Fibroblast of villous mesenchyme (primary cell): Measurements from ENCODE around the gene FOXA1. TPM values are rescaled to one million over a fixed set of nuclear protein-coding genes. Genes with fewer than 3 reads are reported as not detected.

ENCODE experiments used
- DNase-seq: peaks from one replicate; pipeline ENCODE4 v3.0.0-alpha.2; 2010; ENCODE audit warnings: low read depth
- H3K4me3 ChIP-seq: 2 replicates; pipeline ENCODE4 v1.5.1; 2011; ENCODE audit warnings: low read depth, mild to moderate bottlenecking, low read length
- total RNA-seq: library from RNA; depleted of rRNA; stranded (reverse); fragments of >200 nt; gene quantifications from 2 replicates; pipeline ENCODE4 v1.2.3, GENCODE V29; 2012
- TF ChIP-seq, protein P1 (sequence below): IDR thresholded peaks from 2 replicates; pipeline ENCODE4 v1.5.1; 2012; ENCODE audit warnings: low read depth, mild to moderate bottlenecking, low read length; ENCODE audit not compliant: insufficient read depth

Gene FOXA1
- total RNA-seq, 1 donor = not detected

DNA sequence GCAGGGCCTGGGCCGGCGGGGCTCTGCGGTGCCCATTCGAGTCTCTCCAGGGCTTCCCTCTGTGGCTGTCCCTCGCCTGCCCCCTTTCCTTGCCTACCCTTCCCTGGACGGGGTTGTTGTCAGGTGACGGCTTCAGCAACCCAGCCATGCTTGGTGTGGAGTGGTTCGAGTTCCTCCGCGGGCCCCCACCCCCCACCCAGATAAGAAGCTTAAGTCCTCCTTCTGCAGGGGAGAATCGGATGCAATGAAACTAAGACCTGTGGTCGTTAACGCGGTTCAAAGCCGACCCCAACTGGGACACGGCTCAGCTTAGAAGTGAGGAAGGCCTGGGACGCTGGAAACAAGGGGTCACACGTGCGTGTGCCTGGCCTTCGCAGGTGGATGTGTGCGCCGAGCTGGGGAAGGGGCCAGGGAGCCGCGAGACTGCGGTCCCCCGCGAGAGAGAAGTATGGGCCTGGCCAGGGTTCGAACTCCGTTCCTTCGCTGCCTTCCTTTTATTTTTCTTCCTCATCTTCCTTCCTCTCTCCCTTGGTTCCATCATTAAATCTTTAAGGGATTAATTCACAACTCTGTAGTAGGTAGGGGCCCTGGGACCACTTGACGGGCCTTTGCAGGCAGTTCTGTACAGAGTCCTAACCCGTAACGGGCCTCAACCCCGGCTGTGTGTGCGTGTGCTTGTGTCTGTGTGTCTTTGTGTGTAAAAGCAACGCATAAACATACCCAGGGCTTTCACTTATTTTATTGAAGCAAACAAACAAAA lies 3.9 kb upstream of the FOXA1 start:
- TF ChIP-seq, protein P1, sequence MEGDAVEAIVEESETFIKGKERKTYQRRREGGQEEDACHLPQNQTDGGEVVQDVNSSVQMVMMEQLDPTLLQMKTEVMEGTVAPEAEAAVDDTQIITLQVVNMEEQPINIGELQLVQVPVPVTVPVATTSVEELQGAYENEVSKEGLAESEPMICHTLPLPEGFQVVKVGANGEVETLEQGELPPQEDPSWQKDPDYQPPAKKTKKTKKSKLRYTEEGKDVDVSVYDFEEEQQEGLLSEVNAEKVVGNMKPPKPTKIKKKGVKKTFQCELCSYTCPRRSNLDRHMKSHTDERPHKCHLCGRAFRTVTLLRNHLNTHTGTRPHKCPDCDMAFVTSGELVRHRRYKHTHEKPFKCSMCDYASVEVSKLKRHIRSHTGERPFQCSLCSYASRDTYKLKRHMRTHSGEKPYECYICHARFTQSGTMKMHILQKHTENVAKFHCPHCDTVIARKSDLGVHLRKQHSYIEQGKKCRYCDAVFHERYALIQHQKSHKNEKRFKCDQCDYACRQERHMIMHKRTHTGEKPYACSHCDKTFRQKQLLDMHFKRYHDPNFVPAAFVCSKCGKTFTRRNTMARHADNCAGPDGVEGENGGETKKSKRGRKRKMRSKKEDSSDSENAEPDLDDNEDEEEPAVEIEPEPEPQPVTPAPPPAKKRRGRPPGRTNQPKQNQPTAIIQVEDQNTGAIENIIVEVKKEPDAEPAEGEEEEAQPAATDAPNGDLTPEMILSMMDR = no peak
- no peak overlapping the region for H3K4me3 ChIP-seq

DNA sequence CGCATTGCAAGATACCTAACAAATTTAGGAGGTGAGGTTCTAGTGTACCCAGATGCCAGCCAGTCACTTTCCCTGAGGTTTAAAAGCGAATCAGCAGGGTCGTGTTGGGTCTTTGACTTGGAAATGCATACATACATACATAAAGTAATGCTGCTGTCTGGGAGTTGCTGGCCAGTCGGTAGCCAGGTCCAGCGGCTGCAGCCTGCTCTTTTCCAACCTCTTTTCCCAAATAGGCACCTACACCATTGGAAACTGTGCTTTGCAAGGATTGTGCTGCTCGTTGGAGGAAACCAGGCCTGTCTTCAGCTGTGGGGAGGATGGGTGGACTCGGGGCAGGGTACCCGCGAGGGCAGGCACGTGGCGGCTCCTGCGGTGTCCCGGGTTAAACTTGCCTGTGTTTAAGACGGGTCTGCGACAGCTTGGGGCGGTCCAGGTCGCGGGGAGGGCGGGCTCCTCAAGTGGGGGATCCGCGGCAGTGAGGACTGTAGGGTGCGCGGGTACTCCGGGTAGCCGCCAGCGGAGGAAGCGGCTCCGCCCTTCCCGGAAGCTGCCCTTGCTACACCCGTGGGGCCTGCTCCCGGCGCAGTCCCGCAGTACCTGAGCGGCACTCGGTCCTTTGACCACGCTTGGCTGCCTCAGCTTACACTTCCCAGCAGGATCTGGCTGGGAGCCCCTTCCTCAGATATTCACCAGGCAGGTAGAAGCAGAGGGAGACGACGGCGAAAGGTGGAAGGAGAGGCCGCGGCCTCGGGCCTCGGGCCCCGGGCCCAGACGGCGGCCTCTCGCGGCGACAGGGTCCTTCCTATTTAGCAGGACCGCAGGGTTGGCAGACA lies 3.1 kb upstream of the FOXA1 start:
- no peak overlapping the region for H3K4me3 ChIP-seq
- TF ChIP-seq, protein P1 = no peak

More for the DNA sequence above, 3.9 kb upstream of the FOXA1 start:
- DNase-seq = no peak

DNA sequence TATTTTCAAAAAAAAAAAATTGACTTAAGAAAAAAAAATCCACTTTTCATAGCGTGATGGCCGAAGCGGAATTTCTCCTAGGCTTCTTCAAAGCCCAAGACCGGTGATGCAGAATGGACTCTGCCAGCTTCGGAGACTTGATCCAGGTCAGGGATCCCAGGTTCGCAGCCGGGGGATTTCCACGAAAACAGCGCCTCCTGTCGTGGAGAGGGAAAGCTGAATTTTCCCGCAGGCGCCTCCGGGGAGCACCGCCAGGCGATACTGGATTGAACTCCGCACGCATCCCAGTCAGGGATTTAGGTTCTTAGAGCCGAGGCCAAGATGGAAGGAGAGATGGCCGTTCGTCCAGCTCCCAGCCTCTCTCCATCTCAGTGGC lies 2.5 kb upstream of the FOXA1 start:
- TF ChIP-seq, protein P1 = peak; percentile 38
- no peak for DNase-seq
- no peak overlapping the region for H3K4me3 ChIP-seq

More for the DNA sequence above, 3.1 kb upstream of the FOXA1 start:
- no peak for DNase-seq

DNA sequence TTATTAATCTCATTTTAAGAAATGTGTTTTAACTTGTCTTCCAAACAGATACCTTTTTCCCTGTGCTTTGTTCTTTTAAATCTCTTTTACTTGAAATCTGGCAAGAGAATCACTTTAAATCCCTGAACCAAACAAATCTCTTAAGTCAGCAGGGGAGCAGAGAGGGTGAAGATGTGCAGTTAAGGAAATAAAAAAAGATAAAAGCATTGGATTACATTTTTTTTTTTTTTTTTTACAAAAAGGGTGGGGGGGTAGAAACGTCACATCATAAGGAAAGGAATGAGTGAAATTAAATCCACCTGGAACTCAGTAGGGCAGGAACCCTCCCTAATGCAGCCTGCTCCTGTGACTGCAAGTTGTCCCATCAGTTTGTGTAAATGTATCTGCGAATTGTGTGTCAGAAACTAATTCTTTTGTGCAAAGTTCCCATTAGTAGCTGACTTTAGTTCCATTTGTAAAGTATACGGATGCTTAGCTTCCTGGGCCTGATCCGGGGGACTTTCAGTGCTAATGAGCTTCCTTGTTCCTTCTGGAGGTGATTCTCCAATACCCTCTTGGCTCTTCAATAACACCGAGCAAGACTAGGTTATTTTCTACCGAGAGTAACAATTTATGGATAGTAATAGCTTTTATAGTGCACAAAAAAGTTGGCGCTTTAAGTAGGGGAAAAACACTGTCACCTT lies 1.9 kb upstream of the FOXA1 start:
- TF ChIP-seq, protein P1 = no peak
- no peak overlapping the region for H3K4me3 ChIP-seq
- DNase-seq = no peak

DNA sequence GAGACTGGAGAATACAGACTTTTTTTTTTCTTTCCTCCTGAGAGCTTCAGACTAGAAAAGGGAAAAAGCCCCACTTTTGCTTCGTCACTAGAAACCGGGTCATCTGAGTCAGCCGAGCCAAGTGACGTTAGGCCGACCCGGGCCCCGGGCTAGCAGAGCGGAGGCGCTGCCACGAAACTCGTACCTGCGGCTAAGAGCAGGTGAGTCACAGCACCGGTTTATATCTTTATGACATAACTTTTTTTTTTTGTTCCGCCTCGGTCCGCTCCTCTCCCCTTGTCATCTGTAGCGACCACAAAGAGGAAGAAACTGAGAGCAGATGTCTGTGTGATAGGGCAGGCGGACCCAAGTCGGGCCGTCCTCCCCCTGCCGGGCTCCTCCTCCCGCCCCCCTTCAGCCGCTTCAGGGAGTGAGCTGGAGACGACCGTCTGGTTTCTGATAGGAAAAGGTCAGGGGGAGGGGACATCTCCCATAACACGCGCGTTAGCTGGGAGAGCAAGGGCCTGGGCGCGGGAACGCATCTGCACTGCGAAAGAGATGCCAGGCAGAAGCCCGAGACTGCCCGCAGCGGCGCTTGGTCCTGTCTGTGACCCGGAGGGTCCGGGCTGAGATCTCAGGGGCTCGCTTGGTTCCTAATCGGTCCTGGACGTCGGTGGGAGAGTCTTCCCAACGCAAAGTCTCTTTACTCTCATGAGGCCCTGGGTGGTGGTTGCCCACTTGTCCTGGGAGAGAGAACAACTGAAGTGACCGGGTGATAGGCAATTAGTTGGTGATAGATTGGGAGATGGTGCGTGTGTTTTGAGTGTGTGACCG lies 966 bp upstream of the FOXA1 start:
- no peak for DNase-seq
- TF ChIP-seq, protein P1 = no peak
- peak overlapping the region; percentile 65 for H3K4me3 ChIP-seq
